Measurements from ENCODE around the gene TBXAS1.

TBXAS1 gene

DNA sequence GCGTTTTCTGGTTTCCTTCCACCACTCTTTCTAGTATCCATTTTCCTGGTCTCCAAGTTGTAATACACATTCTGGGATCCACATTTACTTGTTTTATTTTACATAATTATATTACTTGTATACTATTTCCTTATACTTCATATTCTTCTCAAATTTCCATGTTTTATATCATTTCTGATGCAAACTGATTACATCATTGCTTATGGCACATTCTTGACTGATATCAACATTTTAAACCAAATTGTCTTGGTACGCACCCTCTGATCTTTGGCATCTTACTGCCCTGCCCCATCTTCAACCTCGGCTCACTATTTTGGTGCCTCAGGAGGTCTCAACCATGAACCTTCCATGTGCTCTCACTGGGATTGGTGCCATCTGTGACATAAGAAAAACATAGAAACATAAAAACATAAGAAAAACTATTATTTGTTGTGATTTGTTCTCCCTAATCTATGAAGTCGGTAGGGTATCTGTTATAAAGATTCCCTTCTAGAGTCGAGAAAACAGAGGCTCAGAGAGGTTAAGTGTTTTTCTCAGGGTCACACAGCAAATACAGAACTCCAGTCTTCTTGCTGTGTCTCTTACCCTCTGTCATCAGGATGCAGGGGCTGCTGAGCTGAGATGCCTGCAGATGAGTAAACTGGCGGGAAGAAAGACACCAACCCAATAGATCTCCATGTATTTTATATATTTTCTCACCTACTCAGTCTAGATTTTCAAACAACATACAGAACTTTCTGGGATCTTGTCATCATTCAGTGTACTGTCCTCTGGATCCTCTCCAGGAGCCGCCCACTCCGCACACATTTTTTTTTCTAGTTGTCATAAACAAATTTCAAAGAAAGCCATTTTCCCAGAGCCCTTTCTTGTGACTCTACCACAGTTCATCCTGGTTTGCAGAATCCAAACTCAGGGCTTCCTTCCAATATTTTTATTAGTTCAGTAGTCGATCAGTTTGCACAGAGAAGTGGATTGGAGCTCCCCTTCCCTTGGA is 154.2 kb downstream of the TBXAS1 start:
- no peaks in the 10 kb centered on the region for H3K9me3 ChIP-seq (ENCODE audit: control insufficient read depth, insufficient read depth, low read depth, low read length)
- no peaks in the 10 kb centered on the region for H3K4me1 ChIP-seq (ENCODE audit: control insufficient read depth, insufficient read depth, low read length)
- ChIA-PET POLR2A (no interaction called here), CTCF (no interaction called here)
- TF ChIP-seq ZNF621 (tag by site-specific recombination; IDR thresholded peaks at IDR 0.05) (no peak), BCL11B (tag by site-specific recombination; IDR thresholded peaks at IDR 0.05; ENCODE audit: low read depth) (no peak), ZNF335 (tag by site-specific recombination; conservative IDR thresholded peaks at IDR 0.05) (no peak), OVOL3 (tag by site-specific recombination; IDR thresholded peaks at IDR 0.05) (no peak), ZNF174 (tag by site-specific recombination; IDR thresholded peaks at IDR 0.05) (no peak), ZNF121 (tag by site-specific recombination; IDR thresholded peaks at IDR 0.05) (0 out of 2 replicates have a peak, but pooled peaks have one; percentile 27), EGR2 (tag by site-specific recombination; IDR thresholded peaks at IDR 0.05; ENCODE audit: low read depth) (no peak)
- TF ChIP-seq, protein P1, sequence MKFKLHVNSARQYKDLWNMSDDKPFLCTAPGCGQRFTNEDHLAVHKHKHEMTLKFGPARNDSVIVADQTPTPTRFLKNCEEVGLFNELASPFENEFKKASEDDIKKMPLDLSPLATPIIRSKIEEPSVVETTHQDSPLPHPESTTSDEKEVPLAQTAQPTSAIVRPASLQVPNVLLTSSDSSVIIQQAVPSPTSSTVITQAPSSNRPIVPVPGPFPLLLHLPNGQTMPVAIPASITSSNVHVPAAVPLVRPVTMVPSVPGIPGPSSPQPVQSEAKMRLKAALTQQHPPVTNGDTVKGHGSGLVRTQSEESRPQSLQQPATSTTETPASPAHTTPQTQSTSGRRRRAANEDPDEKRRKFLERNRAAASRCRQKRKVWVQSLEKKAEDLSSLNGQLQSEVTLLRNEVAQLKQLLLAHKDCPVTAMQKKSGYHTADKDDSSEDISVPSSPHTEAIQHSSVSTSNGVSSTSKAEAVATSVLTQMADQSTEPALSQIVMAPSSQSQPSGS (tag by site-specific recombination; IDR thresholded peaks at IDR 0.05; ENCODE audit: low read depth) = peak; percentile 64
- TF ChIP-seq, protein P2, sequence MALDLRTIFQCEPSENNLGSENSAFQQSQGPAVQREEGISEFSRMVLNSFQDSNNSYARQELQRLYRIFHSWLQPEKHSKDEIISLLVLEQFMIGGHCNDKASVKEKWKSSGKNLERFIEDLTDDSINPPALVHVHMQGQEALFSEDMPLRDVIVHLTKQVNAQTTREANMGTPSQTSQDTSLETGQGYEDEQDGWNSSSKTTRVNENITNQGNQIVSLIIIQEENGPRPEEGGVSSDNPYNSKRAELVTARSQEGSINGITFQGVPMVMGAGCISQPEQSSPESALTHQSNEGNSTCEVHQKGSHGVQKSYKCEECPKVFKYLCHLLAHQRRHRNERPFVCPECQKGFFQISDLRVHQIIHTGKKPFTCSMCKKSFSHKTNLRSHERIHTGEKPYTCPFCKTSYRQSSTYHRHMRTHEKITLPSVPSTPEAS (tag by site-specific recombination; IDR thresholded peaks at IDR 0.05) = no peak
- no peak overlapping the region for H3K4me3 ChIP-seq (ENCODE audit: low read depth, low read length)
- no peaks in the 10 kb centered on the region for H3K36me3 ChIP-seq (ENCODE audit: control insufficient read depth in 2 of 2, insufficient read depth in 1 of 2, low read length in 2 of 2)
- H3K27ac ChIP-seq (ENCODE audit: extremely low read depth, low read depth, low read length) = no peak overlapping the region

DNA sequence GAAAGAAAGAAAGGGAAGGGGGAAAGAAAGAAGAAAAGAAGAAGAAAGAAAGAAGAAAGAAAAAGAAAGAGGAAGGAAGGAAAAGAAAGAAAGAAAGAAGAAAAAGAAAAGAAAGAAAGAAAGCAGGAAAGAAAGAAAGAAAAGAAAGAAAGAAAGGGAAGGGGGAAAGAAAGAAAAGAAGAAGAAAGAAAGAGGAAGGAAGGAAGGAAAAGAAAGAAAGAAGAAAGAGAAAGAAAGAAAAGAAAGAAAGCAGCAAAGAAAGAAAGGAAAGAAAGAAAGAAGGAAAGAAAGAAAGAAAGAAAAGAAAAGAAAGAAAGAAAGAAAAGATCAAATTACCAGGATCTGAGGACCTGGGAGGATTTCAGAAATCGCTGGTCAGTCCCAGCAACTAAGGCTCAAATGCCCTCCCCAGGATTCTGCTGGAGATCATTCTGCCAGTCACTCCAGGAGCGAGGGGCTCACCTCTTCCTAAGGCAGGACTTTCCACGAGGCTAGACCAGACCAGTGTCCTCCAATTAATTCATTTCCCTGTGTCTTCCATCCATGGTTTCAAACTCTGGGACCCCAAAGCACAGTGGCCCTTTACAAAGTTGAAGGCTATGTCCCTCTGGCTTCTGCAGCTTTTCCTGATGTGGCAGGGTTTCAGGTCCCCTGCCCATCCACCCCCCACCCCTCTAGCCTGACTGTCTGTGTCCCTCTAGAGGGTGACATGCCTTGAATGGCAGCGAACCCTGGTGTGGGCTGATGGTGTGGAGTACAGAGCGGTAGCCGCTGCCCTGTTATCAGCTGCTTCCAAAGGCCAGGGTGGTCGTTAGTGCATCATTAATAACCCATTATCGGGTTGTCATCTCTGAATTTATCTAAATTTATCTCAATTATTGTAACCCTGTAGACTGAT is 155.8 kb downstream of the TBXAS1 start:
- CTCF ChIA-PET = interaction anchor here (0.7 kb wide), 1 partner anchor 322 kb away, joined by 3 read pairs; no protein-coding TSS in a partner anchor
- H3K27ac ChIP-seq (ENCODE audit: extremely low read depth, low read depth, low read length) = no peak overlapping the region
- POLR2A ChIA-PET = no interaction called here
- H3K4me3 ChIP-seq (ENCODE audit: low read depth, low read length) = no peak overlapping the region
- no peaks in the 10 kb centered on the region for H3K36me3 ChIP-seq (ENCODE audit: control insufficient read depth in 2 of 2, insufficient read depth in 1 of 2, low read length in 2 of 2)
- H3K9me3 ChIP-seq (ENCODE audit: control insufficient read depth, insufficient read depth, low read depth, low read length) = no peaks in the 10 kb centered on the region
- no peaks in the 10 kb centered on the region for H3K4me1 ChIP-seq (ENCODE audit: control insufficient read depth, insufficient read depth, low read length)
- TF ChIP-seq KLF7 (tag by site-specific recombination; IDR thresholded peaks at IDR 0.05; ENCODE audit: borderline replicate concordance) (no peak), ZNF133 (tag by site-specific recombination; IDR thresholded peaks at IDR 0.05) (no peak), ZNF114 (tag by site-specific recombination; IDR thresholded peaks at IDR 0.05) (peak; percentile 80; the same call in 1 of the 2 replicates), ZNF23 (tag by site-specific recombination; IDR thresholded peaks at IDR 0.05; ENCODE audit: borderline replicate concordance) (no peak), ZNF184 (tag by site-specific recombination; IDR thresholded peaks at IDR 0.05) (no peak), ZNF221 (tag by site-specific recombination; IDR thresholded peaks at IDR 0.05; ENCODE audit: borderline replicate concordance) (no peak), ZNF266 (tag by site-specific recombination; IDR thresholded peaks at IDR 0.05; ENCODE audit: low read depth) (0 out of 2 replicates have a peak, but pooled peaks have one; percentile 25), PRDM1 (tag by site-specific recombination; IDR thresholded peaks at IDR 0.05) (peak; percentile 93), HOXC10 (CRISPR knock-in tag; IDR thresholded peaks at IDR 0.05) (no peak), SCRT2 (tag by site-specific recombination; IDR thresholded peaks at IDR 0.05) (no peak), ZXDB (tag by site-specific recombination; IDR thresholded peaks at IDR 0.05) (no peak), ZNF366 (tag by site-specific recombination; conservative IDR thresholded peaks at IDR 0.05) (peak; percentile 98)
- TF ChIP-seq, protein P3, sequence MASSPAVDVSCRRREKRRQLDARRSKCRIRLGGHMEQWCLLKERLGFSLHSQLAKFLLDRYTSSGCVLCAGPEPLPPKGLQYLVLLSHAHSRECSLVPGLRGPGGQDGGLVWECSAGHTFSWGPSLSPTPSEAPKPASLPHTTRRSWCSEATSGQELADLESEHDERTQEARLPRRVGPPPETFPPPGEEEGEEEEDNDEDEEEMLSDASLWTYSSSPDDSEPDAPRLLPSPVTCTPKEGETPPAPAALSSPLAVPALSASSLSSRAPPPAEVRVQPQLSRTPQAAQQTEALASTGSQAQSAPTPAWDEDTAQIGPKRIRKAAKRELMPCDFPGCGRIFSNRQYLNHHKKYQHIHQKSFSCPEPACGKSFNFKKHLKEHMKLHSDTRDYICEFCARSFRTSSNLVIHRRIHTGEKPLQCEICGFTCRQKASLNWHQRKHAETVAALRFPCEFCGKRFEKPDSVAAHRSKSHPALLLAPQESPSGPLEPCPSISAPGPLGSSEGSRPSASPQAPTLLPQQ (tag by site-specific recombination; IDR thresholded peaks at IDR 0.05) = no peak
- TF ChIP-seq, protein P4, sequence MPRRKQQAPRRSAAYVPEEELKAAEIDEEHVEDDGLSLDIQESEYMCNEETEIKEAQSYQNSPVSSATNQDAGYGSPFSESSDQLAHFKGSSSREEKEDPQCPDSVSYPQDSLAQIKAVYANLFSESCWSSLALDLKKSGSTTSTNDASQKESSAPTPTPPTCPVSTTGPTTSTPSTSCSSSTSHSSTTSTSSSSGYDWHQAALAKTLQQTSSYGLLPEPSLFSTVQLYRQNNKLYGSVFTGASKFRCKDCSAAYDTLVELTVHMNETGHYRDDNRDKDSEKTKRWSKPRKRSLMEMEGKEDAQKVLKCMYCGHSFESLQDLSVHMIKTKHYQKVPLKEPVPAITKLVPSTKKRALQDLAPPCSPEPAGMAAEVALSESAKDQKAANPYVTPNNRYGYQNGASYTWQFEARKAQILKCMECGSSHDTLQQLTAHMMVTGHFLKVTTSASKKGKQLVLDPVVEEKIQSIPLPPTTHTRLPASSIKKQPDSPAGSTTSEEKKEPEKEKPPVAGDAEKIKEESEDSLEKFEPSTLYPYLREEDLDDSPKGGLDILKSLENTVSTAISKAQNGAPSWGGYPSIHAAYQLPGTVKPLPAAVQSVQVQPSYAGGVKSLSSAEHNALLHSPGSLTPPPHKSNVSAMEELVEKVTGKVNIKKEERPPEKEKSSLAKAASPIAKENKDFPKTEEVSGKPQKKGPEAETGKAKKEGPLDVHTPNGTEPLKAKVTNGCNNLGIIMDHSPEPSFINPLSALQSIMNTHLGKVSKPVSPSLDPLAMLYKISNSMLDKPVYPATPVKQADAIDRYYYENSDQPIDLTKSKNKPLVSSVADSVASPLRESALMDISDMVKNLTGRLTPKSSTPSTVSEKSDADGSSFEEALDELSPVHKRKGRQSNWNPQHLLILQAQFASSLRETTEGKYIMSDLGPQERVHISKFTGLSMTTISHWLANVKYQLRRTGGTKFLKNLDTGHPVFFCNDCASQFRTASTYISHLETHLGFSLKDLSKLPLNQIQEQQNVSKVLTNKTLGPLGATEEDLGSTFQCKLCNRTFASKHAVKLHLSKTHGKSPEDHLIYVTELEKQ (tag by site-specific recombination; IDR thresholded peaks at IDR 0.05; ENCODE audit: borderline replicate concordance) = no peak
- TF ChIP-seq, protein P5, sequence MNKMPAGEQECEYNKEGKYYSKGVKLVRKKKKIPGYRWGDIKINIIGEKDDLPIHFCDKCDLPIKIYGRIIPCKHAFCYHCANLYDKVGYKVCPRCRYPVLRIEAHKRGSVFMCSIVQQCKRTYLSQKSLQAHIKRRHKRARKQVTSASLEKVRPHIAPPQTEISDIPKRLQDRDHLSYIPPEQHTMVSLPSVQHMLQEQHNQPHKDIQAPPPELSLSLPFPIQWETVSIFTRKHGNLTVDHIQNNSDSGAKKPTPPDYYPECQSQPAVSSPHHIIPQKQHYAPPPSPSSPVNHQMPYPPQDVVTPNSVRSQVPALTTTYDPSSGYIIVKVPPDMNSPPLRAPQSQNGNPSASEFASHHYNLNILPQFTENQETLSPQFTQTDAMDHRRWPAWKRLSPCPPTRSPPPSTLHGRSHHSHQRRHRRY (tag by site-specific recombination; IDR thresholded peaks at IDR 0.05) = no peak
